ENCODE measurements around the gene OTOS. TPM values are rescaled to one million over a fixed set of nuclear protein-coding genes. Genes with fewer than 3 reads are reported as not detected.

Gene OTOS
- total RNA-seq, 1 experiment from 2014 or later: not detected

DNA sequence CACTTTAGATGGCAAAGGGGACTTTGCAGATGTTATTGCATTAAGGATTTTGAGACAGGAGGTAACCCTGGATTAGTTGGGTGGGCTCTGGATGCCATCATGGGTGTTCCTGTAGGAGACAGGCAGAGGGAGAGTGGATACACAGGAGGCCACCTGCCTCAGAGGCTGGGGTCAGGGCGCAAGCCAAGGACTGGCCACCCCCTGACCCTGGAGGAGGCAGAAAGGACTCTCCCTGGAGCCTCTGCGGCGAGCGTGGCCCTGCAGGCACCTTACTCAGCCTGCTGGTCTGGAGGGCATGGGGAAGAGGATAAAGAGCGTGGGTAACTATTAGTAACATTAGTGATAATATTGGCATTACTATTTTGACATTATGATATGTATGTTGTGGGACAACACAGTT, 21.6 kb upstream of the OTOS start:
- DNase-seq: no peak
- H3K27me3 Mint-ChIP-seq (ENCODE audit: unreplicated experiment): peaks cover 73% of the 10 kb centered on the region
- no peak overlapping the region for H3K27ac Mint-ChIP-seq (ENCODE audit: unreplicated experiment)
- no peaks in the 10 kb centered on the region for H3K9me3 Mint-ChIP-seq (ENCODE audit: low read depth, unreplicated experiment)
- TF ChIP-seq, protein P1, sequence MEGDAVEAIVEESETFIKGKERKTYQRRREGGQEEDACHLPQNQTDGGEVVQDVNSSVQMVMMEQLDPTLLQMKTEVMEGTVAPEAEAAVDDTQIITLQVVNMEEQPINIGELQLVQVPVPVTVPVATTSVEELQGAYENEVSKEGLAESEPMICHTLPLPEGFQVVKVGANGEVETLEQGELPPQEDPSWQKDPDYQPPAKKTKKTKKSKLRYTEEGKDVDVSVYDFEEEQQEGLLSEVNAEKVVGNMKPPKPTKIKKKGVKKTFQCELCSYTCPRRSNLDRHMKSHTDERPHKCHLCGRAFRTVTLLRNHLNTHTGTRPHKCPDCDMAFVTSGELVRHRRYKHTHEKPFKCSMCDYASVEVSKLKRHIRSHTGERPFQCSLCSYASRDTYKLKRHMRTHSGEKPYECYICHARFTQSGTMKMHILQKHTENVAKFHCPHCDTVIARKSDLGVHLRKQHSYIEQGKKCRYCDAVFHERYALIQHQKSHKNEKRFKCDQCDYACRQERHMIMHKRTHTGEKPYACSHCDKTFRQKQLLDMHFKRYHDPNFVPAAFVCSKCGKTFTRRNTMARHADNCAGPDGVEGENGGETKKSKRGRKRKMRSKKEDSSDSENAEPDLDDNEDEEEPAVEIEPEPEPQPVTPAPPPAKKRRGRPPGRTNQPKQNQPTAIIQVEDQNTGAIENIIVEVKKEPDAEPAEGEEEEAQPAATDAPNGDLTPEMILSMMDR (IDR thresholded peaks at IDR 0.05; ENCODE audit: unreplicated experiment): no peak
- no peak overlapping the region for H3K4me3 Mint-ChIP-seq (ENCODE audit: low read depth, unreplicated experiment)
- no TSS peak for BruUV-seq (replicated peaks)
- intact Hi-C loops (cut with micrococcal nuclease; ENCODE audit: unreplicated experiment): no loop called here
- H3K4me1 Mint-ChIP-seq (ENCODE audit: low read depth, unreplicated experiment): no peaks in the 10 kb centered on the region
- CTCF ChIA-PET: no interaction called here
- peaks cover 4% of the 10 kb centered on the region for H3K36me3 Mint-ChIP-seq (ENCODE audit: insufficient read depth, unreplicated experiment)

DNA sequence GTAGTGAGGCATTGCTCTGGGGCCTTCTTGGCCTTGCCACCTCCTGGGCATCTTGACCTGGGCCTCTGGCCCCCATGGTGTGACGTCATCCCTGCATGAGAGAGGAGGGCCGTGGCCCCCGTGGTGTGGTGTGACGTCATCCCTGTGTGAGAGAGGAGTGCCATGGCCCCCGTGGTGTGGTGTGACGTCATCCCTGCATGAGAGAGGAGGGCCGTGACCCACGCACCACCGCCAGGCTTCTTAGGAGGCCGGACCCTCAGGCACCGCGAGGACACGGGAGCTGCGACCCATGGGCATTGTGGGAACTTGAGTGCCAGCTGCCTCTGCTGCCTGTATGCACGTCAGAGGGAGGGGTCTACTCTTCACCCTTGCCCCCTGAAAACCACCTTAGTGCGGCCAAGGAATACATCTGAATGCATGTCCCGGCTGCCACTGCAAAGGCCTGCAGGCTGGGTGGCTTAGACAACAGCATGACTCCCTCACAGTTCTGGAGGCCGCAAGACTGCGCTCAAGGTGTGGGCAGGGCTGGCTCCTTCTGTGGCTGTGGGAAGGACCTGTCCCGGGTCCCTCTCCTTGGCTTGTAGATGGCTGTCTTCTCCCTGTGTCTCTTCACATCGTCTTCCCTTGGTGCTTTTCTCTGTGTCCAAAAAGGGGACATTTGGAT, 20.8 kb upstream of the OTOS start:
- Mint-ChIP-seq H3K4me3 (ENCODE audit: low read depth, unreplicated experiment) (no peak overlapping the region), H3K27ac (ENCODE audit: unreplicated experiment) (no peak overlapping the region), H3K9me3 (ENCODE audit: low read depth, unreplicated experiment) (no peaks in the 10 kb centered on the region), H3K36me3 (ENCODE audit: insufficient read depth, unreplicated experiment) (peaks cover 4% of the 10 kb centered on the region), H3K27me3 (ENCODE audit: unreplicated experiment) (peaks cover 72% of the 10 kb centered on the region), H3K4me1 (ENCODE audit: low read depth, unreplicated experiment) (no peaks in the 10 kb centered on the region)
- DNase-seq: no peak
- BruUV-seq (replicated peaks): no TSS peak
- intact Hi-C loops (cut with micrococcal nuclease; ENCODE audit: unreplicated experiment): no loop called here
- TF ChIP-seq, protein P1 (IDR thresholded peaks at IDR 0.05; ENCODE audit: unreplicated experiment): no peak
- CTCF ChIA-PET: interaction anchor here (0.6 kb wide), 1 partner anchor 1608 kb away, joined by 3 read pairs; no protein-coding TSS in a partner anchor

DNA sequence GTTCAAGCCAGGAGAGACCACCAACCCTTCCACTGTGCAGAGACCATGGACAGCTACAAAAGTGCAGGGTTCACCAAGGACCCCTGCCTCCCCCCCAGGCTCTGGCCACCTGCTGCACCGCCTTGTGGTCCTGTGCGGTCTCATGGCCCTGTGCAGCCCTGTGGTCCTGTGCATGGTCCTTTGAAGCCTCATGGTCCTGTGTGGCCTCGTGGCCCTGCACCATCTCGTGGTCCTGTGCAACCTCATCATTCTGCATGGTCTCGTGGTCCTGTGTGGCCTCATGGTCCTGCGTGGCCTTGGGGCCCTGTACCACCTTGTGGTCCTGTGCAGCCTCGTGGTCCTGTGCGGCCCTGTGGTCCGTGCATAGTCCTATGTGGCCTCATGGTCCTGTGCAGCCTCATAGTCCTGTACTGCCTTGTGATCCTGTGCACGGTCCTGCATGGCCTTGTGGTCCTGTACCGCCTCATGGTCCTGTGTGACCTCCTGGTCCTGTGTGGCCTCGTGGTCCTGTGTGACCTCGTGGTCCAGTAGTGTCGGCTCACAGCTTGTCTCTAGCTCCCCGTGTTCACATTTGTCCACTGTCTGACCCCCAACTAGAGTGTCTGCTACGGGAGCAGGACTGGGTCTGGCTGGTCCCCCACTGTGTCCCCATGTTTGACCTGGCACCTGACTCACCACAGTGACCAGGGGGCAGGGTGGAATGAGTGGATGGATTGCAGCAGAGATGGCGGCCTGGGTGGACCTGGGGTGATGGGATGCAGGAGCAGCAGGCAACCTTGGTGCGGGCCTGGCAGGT, 20.0 kb upstream of the OTOS start:
- intact Hi-C loops (cut with micrococcal nuclease; ENCODE audit: unreplicated experiment): no loop called here
- Mint-ChIP-seq H3K4me1 (ENCODE audit: low read depth, unreplicated experiment) (no peaks in the 10 kb centered on the region), H3K36me3 (ENCODE audit: insufficient read depth, unreplicated experiment) (peaks cover 4% of the 10 kb centered on the region), H3K4me3 (ENCODE audit: low read depth, unreplicated experiment) (no peak overlapping the region), H3K27ac (ENCODE audit: unreplicated experiment) (no peak overlapping the region), H3K27me3 (ENCODE audit: unreplicated experiment) (peaks cover 68% of the 10 kb centered on the region), H3K9me3 (ENCODE audit: low read depth, unreplicated experiment) (no peaks in the 10 kb centered on the region)
- DNase-seq: no peak
- TF ChIP-seq, protein P1 (IDR thresholded peaks at IDR 0.05; ENCODE audit: unreplicated experiment): no peak
- CTCF ChIA-PET: interaction anchor here (0.6 kb wide), 1 partner anchor 1609 kb away, joined by 3 read pairs; no protein-coding TSS in a partner anchor
- no TSS peak for BruUV-seq (replicated peaks)

DNA sequence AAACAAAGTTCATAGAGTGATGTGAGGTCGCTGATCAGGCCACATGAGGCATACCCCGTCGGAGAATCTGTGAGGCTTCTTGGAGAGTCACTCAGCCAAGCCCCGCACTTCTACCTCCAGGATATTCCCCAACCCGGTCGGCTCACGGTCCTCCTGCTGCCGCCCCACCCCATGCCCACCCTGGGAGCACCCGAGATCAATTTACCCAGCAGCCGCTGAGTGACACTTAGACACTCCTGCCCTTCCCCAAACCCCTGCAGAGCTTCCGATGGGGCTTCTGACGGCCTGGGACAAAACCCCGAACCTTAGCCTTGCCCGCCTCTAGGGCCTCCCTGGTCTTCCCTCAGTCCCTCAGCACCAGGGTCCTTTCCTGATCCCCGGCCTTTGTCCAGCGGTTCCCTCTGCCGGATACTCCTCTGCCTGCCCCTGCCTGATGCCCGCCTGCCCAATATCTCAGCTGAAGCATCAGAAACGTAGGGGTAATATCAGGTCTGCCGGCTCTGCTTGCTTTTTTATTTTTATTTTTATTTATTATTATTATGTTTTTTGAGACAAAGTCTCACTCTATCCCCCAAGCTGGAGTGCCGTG, 18.9 kb upstream of the OTOS start:
- H3K27me3 Mint-ChIP-seq (ENCODE audit: unreplicated experiment): peaks cover 68% of the 10 kb centered on the region
- H3K9me3 Mint-ChIP-seq (ENCODE audit: low read depth, unreplicated experiment): no peaks in the 10 kb centered on the region
- no peaks in the 10 kb centered on the region for H3K36me3 Mint-ChIP-seq (ENCODE audit: insufficient read depth, unreplicated experiment)
- no TSS peak for BruUV-seq (replicated peaks)
- CTCF ChIA-PET: no interaction called here
- no peaks in the 10 kb centered on the region for H3K4me1 Mint-ChIP-seq (ENCODE audit: low read depth, unreplicated experiment)
- TF ChIP-seq, protein P1 (IDR thresholded peaks at IDR 0.05; ENCODE audit: unreplicated experiment): no peak
- DNase-seq: no peak
- intact Hi-C loops (cut with micrococcal nuclease; ENCODE audit: unreplicated experiment): no loop called here
- H3K4me3 Mint-ChIP-seq (ENCODE audit: low read depth, unreplicated experiment): no peak overlapping the region
- no peak overlapping the region for H3K27ac Mint-ChIP-seq (ENCODE audit: unreplicated experiment)

Data from Calu3 (cell line).